NCI-H146 (cell line): ENCODE results near the gene TCTA.
"Not testable (repeated sequence)": the region's sequence is repeated elsewhere in the genome, so short reads cannot be mapped to it uniquely, and the experiment has no call there.

Experiments
- DNase-seq: peaks from one replicate; lab custom pipeline; 2025; lab: John Stamatoyannopoulos, UW

TCTA gene

GRCh38 chr3:49411968-49412631 lies at the start of gene TCTA, which contains the start of gene RHOA:
TCTA (plus strand) TSS chr3:49412423; CDS start chr3:49412427, 4 bp downstream.
RHOA (minus strand) TSS chr3:49411976; CDS start chr3:49375589, 36,387 bp downstream.
- DNase-seq: peak; percentile 99

- no peak for DNase-seq
Measured at GRCh38 chr3:49362561-49362960, 49.7 kb upstream of the TCTA start.

GRCh38 chr3:49370585-49371290 lies 41.5 kb upstream of the TCTA start:
- no peak for DNase-seq

- DNase-seq: no peak
Measured at GRCh38 chr3:49371946-49372345, 40.3 kb upstream of the TCTA start.

GRCh38 chr3:49377483-49377882 lies 34.7 kb upstream of the TCTA start:
- DNase-seq: no peak

GRCh38 chr3:49378249-49378895 lies 33.9 kb upstream of the TCTA start:
- DNase-seq: no peak

- no peak for DNase-seq
Measured at GRCh38 chr3:49383387-49383786, 28.8 kb upstream of the TCTA start.

GRCh38 chr3:49385617-49386016 lies 26.6 kb upstream of the TCTA start:
- no peak for DNase-seq

GRCh38 chr3:49386056-49386756 lies 26.0 kb upstream of the TCTA start:
- no peak for DNase-seq

GRCh38 chr3:49387721-49388120 lies 24.5 kb upstream of the TCTA start:
- DNase-seq: no peak

GRCh38 chr3:49388289-49388820 lies 23.9 kb upstream of the TCTA start:
- DNase-seq: no peak

- DNase-seq: no peak
Measured at GRCh38 chr3:49389297-49389696, 22.9 kb upstream of the TCTA start.

GRCh38 chr3:49391310-49391709 lies 20.9 kb upstream of the TCTA start:
- DNase-seq: not testable (repeated sequence)

- DNase-seq: no peak
Measured at GRCh38 chr3:49397470-49397869, 14.8 kb upstream of the TCTA start.

GRCh38 chr3:49399461-49399860 lies 12.8 kb upstream of the TCTA start:
- DNase-seq: no peak

- DNase-seq: no peak
Measured at GRCh38 chr3:49401766-49402165, 10.5 kb upstream of the TCTA start.

GRCh38 chr3:49403891-49404290 lies 8.3 kb upstream of the TCTA start:
- DNase-seq: no peak

GRCh38 chr3:49405570-49405969 lies 6.7 kb upstream of the TCTA start:
- DNase-seq: not testable (repeated sequence)

GRCh38 chr3:49406571-49407565 lies 5.4 kb upstream of the TCTA start:
- no peak for DNase-seq

- no peak for DNase-seq
Measured at GRCh38 chr3:49410066-49410845, 2.0 kb upstream of the TCTA start.
